BJ (cell line): ENCODE measurements around the gene ATXN1. TPM values are rescaled to one million over a fixed set of nuclear protein-coding genes. Genes with fewer than 3 reads are reported as not detected.

Source experiments
- CTCF ChIA-PET: fragments of 350-600 bp; formaldehyde crosslinking; extraction: SDS; loops from one replicate; lab custom pipeline; 2021; ENCODE audit warnings: antibody characterized with exemption, inconsistent platforms; lab: Yijun Ruan, JAX
- POLR2A ChIA-PET: fragments of 300-600 bp; sonication (Branson Sonifier 250); formaldehyde crosslinking; extraction: SDS; loops from one replicate; lab custom pipeline; 2021; ENCODE audit warnings: antibody characterized with exemption; lab: Charles Lee
- DNase-seq: peaks from one replicate; pipeline ENCODE4 v3.0.0-alpha.2; 2011; ENCODE audit warnings: low read depth
- H3K27me3 ChIP-seq: 2 replicates; pipeline ENCODE4 v1.6.0; 2011; ENCODE audit warnings: low read length; ENCODE audit not compliant: control insufficient read depth, insufficient read depth
- H3K36me3 ChIP-seq: 2 replicates; pipeline ENCODE4 v1.5.1; 2011; ENCODE audit warnings: low read length; ENCODE audit not compliant: control insufficient read depth, insufficient read depth
- H3K4me3 ChIP-seq: 2 replicates; pipeline ENCODE4 v1.5.1; 2011; ENCODE audit warnings: low read depth, mild to moderate bottlenecking, control low read depth, low read length
- CTCF ChIP-seq: IDR thresholded peaks from 2 replicates; pipeline ENCODE4 v1.5.1; 2011; ENCODE audit warnings: low read depth, mild to moderate bottlenecking, control low read depth, inconsistent platforms, low read length, moderate library complexity; ENCODE audit not compliant: insufficient read depth
- polyA plus RNA-seq: library from polyadenylated mRNA; depleted of rRNA; stranded (reverse); fragments of >200 nt; gene quantifications from 2 replicates; pipeline ENCODE4 v1.2.3, GENCODE V29; 2011

ATXN1 gene
- polyA plus RNA-seq, 1 experiment = 60.2 TPM

GRCh38 chr6:16361861-16362260 is 399.4 kb downstream of the ATXN1 start:
- ChIA-PET CTCF (interaction anchor here (0.9 to 1.5 kb wide), 3 partner anchors 23 to 45 kb away, joined by 3 read pairs; no protein-coding TSS in a partner anchor), POLR2A (no interaction called here)
- no peaks in the 10 kb centered on the region for H3K36me3 ChIP-seq
- no peak overlapping the region for H3K4me3 ChIP-seq
- H3K27me3 ChIP-seq = no peaks in the 10 kb centered on the region
- no peak for DNase-seq
- no peak for TF ChIP-seq CTCF

GRCh38 chr6:16361121-16361520 is 400.1 kb downstream of the ATXN1 start:
- no peak overlapping the region for H3K4me3 ChIP-seq
- no peaks in the 10 kb centered on the region for H3K36me3 ChIP-seq
- TF ChIP-seq CTCF = no peak
- ChIA-PET CTCF (no interaction called here), POLR2A (no interaction called here)
- H3K27me3 ChIP-seq = no peaks in the 10 kb centered on the region
- DNase-seq = peak; percentile 15

GRCh38 chr6:16360365-16360764 is 400.9 kb downstream of the ATXN1 start:
- no peaks in the 10 kb centered on the region for H3K36me3 ChIP-seq
- CTCF ChIA-PET = no interaction called here
- no peak overlapping the region for H3K4me3 ChIP-seq
- no peak for TF ChIP-seq CTCF
- no peak for DNase-seq
- H3K27me3 ChIP-seq = no peaks in the 10 kb centered on the region
- POLR2A ChIA-PET = no interaction called here

- TF ChIP-seq CTCF = no peak
- POLR2A ChIA-PET = interaction anchor here (0.5 kb wide), 1 partner anchor 145 kb away, joined by 4 read pairs; no protein-coding TSS in a partner anchor
- Histone ChIP-seq H3K36me3 (no peaks in the 10 kb centered on the region), H3K4me3 (no peak overlapping the region), H3K27me3 (no peaks in the 10 kb centered on the region)
- CTCF ChIA-PET = no interaction called here
- DNase-seq = no peak
These were observed 401.7 kb downstream of the ATXN1 start for GRCh38 chr6:16359563-16359962.

GRCh38 chr6:16358531-16359138 is 402.6 kb downstream of the ATXN1 start:
- DNase-seq = no peak
- Histone ChIP-seq H3K36me3 (no peaks in the 10 kb centered on the region), H3K27me3 (no peaks in the 10 kb centered on the region), H3K4me3 (no peak overlapping the region)
- ChIA-PET CTCF (interaction anchor here (0.5 to 1.9 kb wide), 2 partner anchors 51 to 603 kb away, joined by 4 to 5 read pairs; no protein-coding TSS in a partner anchor), POLR2A (no interaction called here)
- no peak for TF ChIP-seq CTCF
